ENCODE data around the gene CHSY3. TPM values are rescaled to one million over a fixed set of nuclear protein-coding genes. Genes with fewer than 3 reads are reported as not detected.

CHSY3 gene
- polyA plus RNA-seq (ENCODE audit: insufficient read depth in 1 of 5, insufficient read length in 5 of 5, low replicate concordance in 1 of 5), result 1 to 10 TPM; 5.2 to 7.7 (median 6.3) TPM
- long read RNA-seq, donor 1, result 0 reads
- long read RNA-seq, donor 2, result 0 reads
- long read RNA-seq, donor 3, result 0 reads
- long read RNA-seq, donor 4, result 0 reads
- long read RNA-seq, donor 5, result 0 reads
- long read RNA-seq, donor 6, partial matches to known transcripts, result 8 of 8 reads
- long read RNA-seq, donor 6, other reads (novel, unspliced or antisense), result 0 of 8 reads
- long read RNA-seq, donor 7, partial matches to known transcripts, result 11 of 11 reads
- long read RNA-seq, donor 7, other reads (novel, unspliced or antisense), result 0 of 11 reads
- long read RNA-seq, donor 8, partial matches to known transcripts, result 6 of 6 reads
- long read RNA-seq, donor 8, other reads (novel, unspliced or antisense), result 0 of 6 reads

- DNase-seq, result peak; percentile 83 to 85
Observed at GRCh38 chr5:129904102-129904666, at the start of gene CHSY3. Gene CHSY3 (plus strand): TSS chr5:129904465.

DNA sequence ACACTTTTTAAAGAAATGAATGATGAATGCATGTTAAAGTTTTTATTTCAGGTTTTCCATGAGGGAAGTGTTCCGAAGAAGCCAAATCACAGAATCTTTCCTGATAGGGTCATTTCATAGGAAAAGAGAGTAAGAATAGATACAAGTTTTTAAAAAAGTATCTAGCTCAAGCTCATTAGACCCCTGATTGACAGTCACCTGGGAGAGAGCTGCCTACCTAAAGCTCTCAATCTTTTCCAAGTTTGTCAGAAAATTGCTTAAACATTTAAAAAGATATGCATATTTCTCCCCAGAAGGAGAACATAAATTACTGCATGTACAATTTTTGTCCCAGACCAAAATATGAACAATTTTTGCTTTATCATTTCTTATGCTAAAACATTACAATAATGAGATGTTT is 47.9 kb upstream of the CHSY3 start:
- no peak for DNase-seq

DNA sequence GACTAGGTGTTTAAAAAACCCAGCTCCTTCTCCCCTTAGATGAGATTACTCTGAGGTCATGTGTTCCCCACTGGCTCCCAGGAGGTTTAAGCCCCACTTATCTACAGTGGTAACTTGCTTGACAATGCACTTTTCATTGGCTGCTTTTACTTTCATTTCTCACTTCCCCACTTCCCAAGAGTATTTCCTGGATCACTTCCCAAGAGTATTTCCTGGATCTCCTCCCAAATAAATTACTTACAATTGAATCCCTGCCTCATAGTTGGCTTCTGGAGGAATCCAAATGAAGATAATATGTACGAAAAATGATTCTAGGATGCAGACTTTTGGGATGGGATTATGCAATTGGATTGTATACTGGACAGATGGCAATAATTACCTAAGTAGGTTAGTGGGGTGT is 47.1 kb upstream of the CHSY3 start:
- peak in 1 of 2 donors; percentile 8 for DNase-seq

DNA sequence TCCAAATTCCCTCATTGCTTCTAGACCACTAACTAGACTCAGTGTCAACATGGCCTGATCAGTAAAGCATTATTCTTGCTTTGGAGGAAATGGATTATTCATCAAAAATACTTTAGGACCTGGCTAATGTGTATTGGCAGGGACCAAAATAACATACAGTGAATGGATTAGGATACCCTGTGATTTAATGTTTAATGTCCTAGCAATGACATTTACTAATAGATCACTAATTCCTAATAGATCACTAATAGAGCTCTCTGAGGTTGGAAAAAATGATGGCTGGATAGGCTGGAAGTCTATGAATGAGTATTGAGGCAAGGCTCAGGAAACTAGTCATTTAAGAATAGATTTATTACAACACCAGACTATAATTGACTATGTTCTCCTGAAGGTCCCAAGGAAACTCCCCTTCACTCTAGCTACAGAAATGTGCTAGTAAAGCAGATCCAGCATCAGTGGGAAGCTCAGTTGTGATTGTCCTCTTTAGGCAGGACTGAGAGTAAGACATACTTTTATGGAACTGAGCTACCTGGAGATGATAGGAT is 46.1 kb upstream of the CHSY3 start:
- no peak for DNase-seq

GRCh38 chr5:129884322-129884721 is 19.9 kb upstream of the CHSY3 start:
- no peak for DNase-seq

GRCh38 chr5:129899454-129899853 is 4.8 kb upstream of the CHSY3 start:
- DNase-seq, result peak; percentile 8 to 23

DNA sequence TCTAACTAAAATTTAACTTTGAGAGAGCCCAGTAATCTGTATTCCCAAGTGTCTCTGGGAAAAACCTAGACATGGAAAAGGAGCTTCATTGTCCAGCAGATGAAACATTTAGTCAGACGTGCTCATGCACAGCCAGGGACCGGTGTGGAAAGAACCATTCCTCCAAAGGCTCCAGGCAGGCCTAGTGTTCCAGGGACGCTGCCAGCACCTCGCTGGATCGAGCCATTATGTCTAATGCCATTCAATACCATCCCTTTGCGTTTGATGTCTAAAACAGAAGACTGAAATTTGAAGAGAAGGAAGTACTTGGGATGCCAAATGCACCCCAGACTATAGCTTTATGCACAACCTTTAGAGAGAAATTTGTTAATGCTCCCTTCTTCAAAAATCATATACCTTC is 1.4 kb upstream of the CHSY3 start:
- DNase-seq, result no peak

GRCh38 chr5:129903466-129904101 is 681 bp upstream of the CHSY3 start:
- no peak for DNase-seq

DNA sequence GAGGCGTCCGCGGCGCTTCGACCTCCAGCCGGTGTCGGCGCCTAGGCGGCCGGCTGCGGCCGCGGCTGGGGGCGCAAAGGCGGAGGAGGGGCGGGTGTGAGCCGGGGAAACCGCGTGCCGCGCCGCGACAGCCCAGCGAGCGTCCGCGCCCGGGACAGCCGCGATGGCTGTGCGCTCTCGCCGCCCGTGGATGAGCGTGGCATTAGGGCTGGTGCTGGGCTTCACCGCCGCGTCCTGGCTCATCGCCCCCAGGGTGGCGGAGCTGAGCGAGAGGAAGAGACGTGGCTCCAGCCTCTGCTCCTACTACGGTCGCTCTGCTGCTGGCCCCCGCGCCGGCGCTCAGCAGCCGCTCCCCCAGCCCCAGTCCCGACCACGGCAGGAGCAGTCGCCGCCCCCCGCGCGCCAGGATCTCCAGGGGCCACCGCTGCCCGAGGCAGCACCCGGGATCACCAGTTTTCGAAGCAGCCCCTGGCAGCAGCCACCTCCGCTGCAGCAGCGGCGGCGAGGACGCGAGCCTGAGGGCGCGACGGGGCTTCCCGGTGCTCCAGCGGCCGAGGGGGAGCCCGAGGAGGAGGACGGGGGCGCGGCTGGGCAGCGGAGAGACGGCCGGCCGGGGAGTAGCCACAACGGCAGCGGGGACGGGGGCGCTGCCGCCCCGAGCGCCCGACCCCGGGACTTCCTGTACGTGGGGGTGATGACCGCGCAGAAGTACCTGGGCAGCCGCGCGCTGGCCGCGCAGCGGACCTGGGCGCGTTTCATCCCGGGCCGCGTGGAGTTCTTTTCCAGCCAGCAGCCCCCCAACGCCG is 605 bp downstream of the CHSY3 start:
- DNase-seq, result peak; percentile 6 to 33

DNA sequence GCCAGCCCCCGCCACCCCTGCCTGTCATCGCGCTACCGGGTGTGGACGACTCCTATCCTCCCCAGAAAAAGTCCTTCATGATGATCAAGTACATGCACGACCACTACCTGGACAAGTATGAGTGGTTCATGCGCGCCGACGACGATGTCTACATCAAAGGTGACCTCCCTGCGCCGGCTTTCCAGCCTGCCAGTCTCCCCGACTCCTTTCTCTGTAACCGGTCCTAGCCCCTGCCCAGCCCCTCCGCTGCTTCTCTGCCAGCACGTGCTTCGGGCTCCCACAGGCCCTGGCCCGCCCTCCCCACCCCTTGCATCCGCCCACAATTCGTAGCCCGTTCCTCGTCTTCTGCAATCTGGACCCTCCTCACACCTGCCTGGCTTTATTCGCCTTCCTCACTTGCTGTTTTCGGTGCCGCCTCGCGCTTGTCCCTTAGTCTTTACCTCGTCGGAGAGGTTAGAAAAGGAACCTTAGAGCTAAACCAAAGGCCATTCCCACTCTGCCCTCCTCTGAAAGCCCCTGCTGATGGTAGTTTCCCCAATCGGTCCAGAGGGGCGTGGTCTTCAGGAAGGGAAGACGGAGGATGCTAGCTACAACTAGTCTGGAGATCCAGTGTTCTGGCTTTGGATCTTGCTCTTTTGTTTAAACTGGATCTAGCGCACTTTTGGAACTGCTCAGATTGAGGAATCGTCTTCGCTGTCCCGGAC is 1.4 kb downstream of the CHSY3 start:
- peak; percentile 10 to 23 for DNase-seq

GRCh38 chr5:129906177-129906887 is 2.1 kb downstream of the CHSY3 start:
- peak; percentile 21 to 40 for DNase-seq

GRCh38 chr5:129909225-129909624 is 5.0 kb downstream of the CHSY3 start:
- no peak for DNase-seq

- no peak for DNase-seq
Observed at GRCh38 chr5:129912601-129913255, 8.5 kb downstream of the CHSY3 start.

DNA sequence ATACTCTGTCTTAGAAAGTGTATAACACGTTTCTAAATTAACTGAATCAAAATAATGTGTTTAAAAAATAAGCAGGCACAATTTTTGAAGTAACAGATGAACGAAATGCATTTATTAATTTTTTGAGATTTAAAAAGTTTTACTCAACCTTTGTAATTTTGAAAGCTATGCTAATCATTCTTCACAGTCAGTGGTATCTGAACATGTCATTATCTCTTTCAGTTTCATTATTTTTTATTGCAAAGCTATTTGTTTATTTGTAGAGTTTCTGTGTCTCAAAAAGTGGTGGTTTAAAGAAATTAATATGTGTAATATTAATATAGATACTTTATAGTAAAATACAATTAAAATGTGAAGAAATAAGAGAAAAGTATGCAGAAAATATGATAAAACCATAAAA is 11.2 kb downstream of the CHSY3 start:
- DNase-seq, result no peak

DNA sequence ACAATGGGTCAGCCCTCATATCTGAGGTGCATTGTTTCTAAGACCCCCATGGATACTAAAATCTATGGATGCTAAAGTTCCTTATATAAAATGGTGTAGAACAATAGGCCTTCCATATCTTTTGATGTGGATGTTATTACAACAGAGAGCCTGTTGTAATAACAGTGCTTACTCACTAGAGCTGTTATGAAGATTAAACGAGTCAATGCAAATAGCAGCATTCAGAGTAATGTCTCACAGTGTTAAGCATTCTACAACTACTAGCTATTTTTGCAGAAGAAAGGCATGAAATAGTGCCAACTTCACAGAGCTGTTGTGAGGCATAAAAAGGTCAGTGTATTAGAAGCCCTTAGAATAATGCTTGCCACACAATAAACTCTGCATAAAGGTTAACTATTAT is 13.0 kb downstream of the CHSY3 start:
- DNase-seq, result no peak

GRCh38 chr5:129921204-129921603 is 16.9 kb downstream of the CHSY3 start:
- no peak for DNase-seq

- DNase-seq, result no peak
Observed at GRCh38 chr5:129930221-129930620, 26.0 kb downstream of the CHSY3 start.

DNA sequence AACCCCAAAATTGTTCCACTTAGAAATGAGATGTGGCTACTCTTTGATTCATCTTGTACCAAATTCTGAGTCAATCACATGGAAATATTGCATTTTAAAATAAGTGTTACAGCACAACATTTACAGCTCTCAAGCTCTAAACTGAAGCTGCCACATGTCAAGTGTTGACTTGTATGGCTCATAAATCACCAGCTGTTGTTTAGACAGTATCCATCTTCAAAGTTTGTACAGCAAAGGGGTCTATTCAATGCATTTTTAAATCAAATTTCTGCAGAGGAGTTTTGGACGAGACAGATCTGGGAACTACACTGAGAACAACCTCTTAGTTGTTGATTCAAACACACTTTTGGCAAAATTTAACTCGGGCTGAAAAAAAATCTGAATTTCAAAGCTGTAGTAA is 31.4 kb downstream of the CHSY3 start:
- no peak for DNase-seq

DNA sequence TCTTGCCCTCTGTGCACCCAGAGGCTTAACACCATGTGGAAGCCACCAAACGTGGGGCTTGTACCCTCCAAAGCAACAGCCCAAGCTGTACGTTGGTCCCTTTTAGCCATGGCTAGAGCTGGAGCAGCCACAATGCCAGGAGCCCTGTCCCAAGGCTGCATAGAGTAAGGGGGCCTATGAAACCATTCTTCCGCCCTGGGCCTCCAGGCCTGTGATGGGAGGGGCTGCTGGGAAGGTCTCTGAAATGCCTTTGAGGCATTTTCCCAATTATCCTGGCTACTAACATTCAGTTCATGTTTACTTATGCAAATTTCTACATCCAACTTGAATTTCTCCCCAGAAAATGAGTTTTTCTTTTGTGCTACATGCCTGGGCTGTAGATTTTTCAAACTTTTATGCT is 33.8 kb downstream of the CHSY3 start:
- DNase-seq, result no peak

DNA sequence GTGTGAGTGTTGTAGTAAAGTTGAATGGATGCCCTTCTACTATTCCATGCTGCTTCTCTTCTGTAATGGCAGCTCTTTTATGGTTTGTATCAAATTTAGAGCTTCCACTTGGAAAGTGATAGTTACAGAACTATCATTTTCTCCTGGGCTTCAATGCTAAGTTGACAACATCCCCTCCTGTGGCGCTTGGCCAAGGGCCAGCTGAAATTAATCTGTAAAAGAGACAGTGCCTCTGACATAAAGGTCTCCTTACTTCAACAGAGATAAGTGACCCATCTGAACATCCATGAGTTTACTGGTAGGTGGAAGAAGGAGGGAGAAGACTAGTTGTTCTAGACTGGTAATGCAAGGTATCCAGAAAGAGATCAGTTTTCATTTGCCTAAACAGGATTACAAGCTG is 39.7 kb downstream of the CHSY3 start:
- DNase-seq, result no peak

All from right lung (tissue), 10 donors.